Ramos (cell line): ENCODE measurements around the gene WFIKKN2.

ENCODE experiments used
- in situ Hi-C: fragments of 300-500 bp; cut with MboI; formaldehyde crosslinking; loops from one replicate; pipeline ENCODE4 v1.14.3; 2022; ENCODE audit warnings: low sequenced_read_pairs; ENCODE audit not compliant: unreplicated experiment

The WFIKKN2 gene

GRCh38 chr17:50832864-50833381 lies 2.5 kb upstream of the WFIKKN2 start:
- in situ Hi-C loops, result no loop called here

- in situ Hi-C loops, result no loop called here
Measured at GRCh38 chr17:50833510-50834428, 1.6 kb upstream of the WFIKKN2 start.

GRCh38 chr17:50834429-50835300 lies 721 bp upstream of the WFIKKN2 start:
- in situ Hi-C loops, result no loop called here

GRCh38 chr17:50836826-50837225 lies 1.4 kb downstream of the WFIKKN2 start:
- in situ Hi-C loops, result no loop called here

- in situ Hi-C loops, result no loop called here
Measured at GRCh38 chr17:50837286-50837979, 2.0 kb downstream of the WFIKKN2 start.

- in situ Hi-C loops, result no loop called here
Measured at GRCh38 chr17:50837980-50838954, 2.9 kb downstream of the WFIKKN2 start.

- in situ Hi-C loops, result loop anchor here (5.0 kb wide), 2 partner anchors 57 to 118 kb away; no protein-coding TSS in a partner anchor
Measured at GRCh38 chr17:50839591-50840310, 4.4 kb downstream of the WFIKKN2 start.

GRCh38 chr17:50840311-50840851 lies 5.0 kb downstream of the WFIKKN2 start:
- in situ Hi-C loops, result loop anchor here (5.0 kb wide), 2 partner anchors 58 to 117 kb away; no protein-coding TSS in a partner anchor

GRCh38 chr17:50841277-50841948 lies 6.0 kb downstream of the WFIKKN2 start:
- in situ Hi-C loops, result loop anchor here (5.0 kb wide), 2 partner anchors 59 to 116 kb away; no protein-coding TSS in a partner anchor

GRCh38 chr17:50841949-50842354 lies 6.6 kb downstream of the WFIKKN2 start:
- in situ Hi-C loops, result loop anchor here (5.0 kb wide), 2 partner anchors 60 to 115 kb away; no protein-coding TSS in a partner anchor

- in situ Hi-C loops, result loop anchor here (5.0 kb wide), 2 partner anchors 60 to 115 kb away; no protein-coding TSS in a partner anchor
Measured at GRCh38 chr17:50842506-50843149, 7.2 kb downstream of the WFIKKN2 start.

GRCh38 chr17:50843150-50843905 lies 7.9 kb downstream of the WFIKKN2 start:
- in situ Hi-C loops, result loop anchor here (5.0 kb wide), 2 partner anchors 61 to 114 kb away; no protein-coding TSS in a partner anchor

GRCh38 chr17:50844117-50844700 lies 8.8 kb downstream of the WFIKKN2 start:
- in situ Hi-C loops, result loop anchor here (5.0 kb wide), 2 partner anchors 62 to 113 kb away; no protein-coding TSS in a partner anchor

- in situ Hi-C loops, result no loop called here
Measured at GRCh38 chr17:50845240-50846147, 10.1 kb downstream of the WFIKKN2 start.
